H9 (cell line): ENCODE data around the gene CHMP6. TPM values are rescaled to one million over a fixed set of nuclear protein-coding genes. Genes with fewer than 3 reads are reported as not detected.

ENCODE experiments used
- DNase-seq: peaks from one replicate; pipeline ENCODE4 v3.0.0-alpha.2; 2017
- H2AFZ ChIP-seq: one replicate; pipeline ENCODE4 v1.6.1; 2013; ENCODE audit warnings: mild to moderate bottlenecking, low read length, control low read depth, moderate library complexity
- H2AK5ac ChIP-seq: 2 replicates; pipeline ENCODE4 v1.6.1; 2013; ENCODE audit warnings: low read length, control low read depth, mixed read lengths; ENCODE audit not compliant: insufficient read length
- H2BK120ac ChIP-seq: one replicate; pipeline ENCODE4 v1.6.1; 2013; ENCODE audit warnings: low read depth, mild to moderate bottlenecking, low read length, control low read depth, inconsistent platforms; ENCODE audit not compliant: poor library complexity, severe bottlenecking
- H2BK12ac ChIP-seq: 2 replicates; pipeline ENCODE4 v1.6.1; 2013; ENCODE audit warnings: low read length, control low read depth, mixed read lengths, low read depth; ENCODE audit not compliant: insufficient read length
- H2BK15ac ChIP-seq: 2 replicates; pipeline ENCODE4 v1.6.1; 2013; ENCODE audit warnings: low read depth, low read length, control low read depth
- H2BK20ac ChIP-seq: one replicate; pipeline ENCODE4 v1.6.1; 2013; ENCODE audit warnings: low read depth, mild to moderate bottlenecking, low read length, control low read depth, inconsistent platforms; ENCODE audit not compliant: poor library complexity, severe bottlenecking
- H2BK5ac ChIP-seq: 2 replicates; pipeline ENCODE4 v1.6.1; 2013; ENCODE audit warnings: low read length, control low read depth, mixed read lengths; ENCODE audit not compliant: insufficient read length
- H3K14ac ChIP-seq: 2 replicates; pipeline ENCODE4 v1.6.1; 2013; ENCODE audit warnings: low read length, control low read depth; ENCODE audit not compliant: insufficient read depth
- H3K18ac ChIP-seq: 2 replicates; pipeline ENCODE4 v1.6.1; 2013; ENCODE audit warnings: low read depth, mild to moderate bottlenecking, mixed read lengths, low read length, control low read depth; ENCODE audit not compliant: insufficient read length
- H3K23ac ChIP-seq: 2 replicates; pipeline ENCODE4 v1.6.1; 2013; ENCODE audit warnings: low read length, control low read depth, mixed read lengths, low read depth; ENCODE audit not compliant: insufficient read length
- H3K23me2 ChIP-seq: 2 replicates; pipeline ENCODE4 v1.6.1; 2013; ENCODE audit warnings: low read depth, mild to moderate bottlenecking, mixed read lengths, low read length, control low read depth; ENCODE audit not compliant: insufficient read length, poor library complexity, severe bottlenecking
- H3K27ac ChIP-seq: 2 replicates; pipeline ENCODE4 v1.5.1; 2013; ENCODE audit warnings: low read length, control low read depth, mixed read lengths, low read depth; ENCODE audit not compliant: insufficient read length
- H3K27me3 ChIP-seq: 2 replicates; pipeline ENCODE4 v1.6.1; 2013; ENCODE audit warnings: low read length, control low read depth, inconsistent platforms; ENCODE audit not compliant: insufficient read depth
- H3K4ac ChIP-seq: 2 replicates; pipeline ENCODE4 v1.6.1; 2013; ENCODE audit warnings: low read depth, mild to moderate bottlenecking, control low read depth, inconsistent platforms, low read length, moderate library complexity
- H3K4me1 ChIP-seq: 2 replicates; pipeline ENCODE4 v1.6.1; 2013; ENCODE audit warnings: low read length, control low read depth, inconsistent platforms; ENCODE audit not compliant: insufficient read depth
- H3K4me2 ChIP-seq: 2 replicates; pipeline ENCODE4 v1.6.1; 2013; ENCODE audit warnings: low read length, control low read depth, mixed read lengths; ENCODE audit not compliant: insufficient read length, insufficient read depth
- H3K56ac ChIP-seq: 2 replicates; pipeline ENCODE4 v1.6.1; 2013; ENCODE audit warnings: low read depth, mild to moderate bottlenecking, mixed read lengths, low read length, control low read depth; ENCODE audit not compliant: insufficient read length
- H3K79me1 ChIP-seq: 2 replicates; pipeline ENCODE4 v1.6.1; 2013; ENCODE audit warnings: low read depth, mild to moderate bottlenecking, moderate library complexity, low read length, control low read depth, inconsistent platforms; ENCODE audit not compliant: insufficient read depth, poor library complexity, severe bottlenecking
- H3K79me2 ChIP-seq: 2 replicates; pipeline ENCODE4 v1.6.1; 2013; ENCODE audit warnings: low read length, control low read depth, inconsistent platforms; ENCODE audit not compliant: insufficient read depth
- H3K9ac ChIP-seq: 2 replicates; pipeline ENCODE4 v1.6.1; 2013; ENCODE audit warnings: low read length, control low read depth, mixed read lengths; ENCODE audit not compliant: insufficient read length; ENCODE audit errors: extremely low read depth
- H3K9me3 ChIP-seq: one replicate; pipeline ENCODE4 v1.6.1; 2013; ENCODE audit warnings: low read depth, low read length, inconsistent platforms; ENCODE audit not compliant: control insufficient read depth
- H3T11ph ChIP-seq: one replicate; pipeline ENCODE4 v1.6.1; 2013; ENCODE audit warnings: mild to moderate bottlenecking, low read length, control low read depth, inconsistent platforms
- H4K20me1 ChIP-seq: one replicate; pipeline ENCODE4 v1.6.1; 2013; ENCODE audit not compliant: control insufficient read depth, insufficient read length, insufficient read depth
- H4K5ac ChIP-seq: 2 replicates; pipeline ENCODE4 v1.6.1; 2013; ENCODE audit warnings: low read depth, mild to moderate bottlenecking, mixed read lengths, low read length, control low read depth; ENCODE audit not compliant: insufficient read length
- H4K8ac ChIP-seq: replicated peaks from 2 replicates; pipeline ENCODE4 v1.6.1; 2013; ENCODE audit warnings: low read length, control low read depth, mixed read lengths, low read depth; ENCODE audit not compliant: insufficient read length
- H4K91ac ChIP-seq: 2 replicates; pipeline ENCODE4 v1.6.1; 2013; ENCODE audit warnings: low read depth, mild to moderate bottlenecking, moderate library complexity, mixed read lengths, low read length, control low read depth; ENCODE audit not compliant: insufficient read length
- H3K27ac Mint-ChIP-seq, 3 experiments: 2 replicates in 2 of 3; 3 replicates in 1 of 3; pipeline ENCODE4 v1.8.0; 2020 to 2021; ENCODE audit warnings: mixed read lengths in 3 of 3, mild to moderate bottlenecking in 1 of 3, moderate library complexity in 1 of 3
- H3K27me3 Mint-ChIP-seq: 2 replicates; pipeline ENCODE4 v1.8.0; 2021; ENCODE audit warnings: low read depth, mild to moderate bottlenecking, moderate library complexity, mixed read lengths
- H3K36me3 Mint-ChIP-seq, 3 experiments: 2 replicates in 2 of 3; 3 replicates in 1 of 3; pipeline ENCODE4 v1.8.0; 2020 to 2021; ENCODE audit warnings: low read depth in 3 of 3, mixed read lengths in 3 of 3; ENCODE audit not compliant: insufficient read depth in 1 of 3
- H3K4me1 Mint-ChIP-seq, 2 experiments: 2 replicates each; pipeline ENCODE4 v1.8.0; 2020; ENCODE audit warnings: mixed read lengths in 2 of 2
- H3K4me3 Mint-ChIP-seq, 2 experiments: 2 replicates in 1 of 2; 3 replicates in 1 of 2; pipeline ENCODE4 v1.8.0; 2020 to 2021; ENCODE audit warnings: mild to moderate bottlenecking in 2 of 2, mixed read lengths in 2 of 2, moderate library complexity in 1 of 2
- H3K9me3 Mint-ChIP-seq, 2 experiments: 2 replicates in 1 of 2; 3 replicates in 1 of 2; pipeline ENCODE4 v1.8.0; 2020; ENCODE audit warnings: mild to moderate bottlenecking in 2 of 2, mixed read lengths in 2 of 2, moderate library complexity in 1 of 2
- CTCF ChIP-seq: fragments of 200-600 bp; sonication (generic); conservative IDR thresholded peaks from 3 replicates; pipeline ENCODE4 v1.8.0; 2021; ENCODE audit warnings: antibody characterized with exemption, mild to moderate bottlenecking
- WGBS: extraction: QIAGEN DNeasy Blood & Tissue Kit; methylation state at CpG from one replicate; pipeline ENCODE4 v1.1.7; 2013; ENCODE audit warnings: missing lambda C conversion rate, low lambda C conversion rate, mixed read lengths; ENCODE audit not compliant: insufficient read length; ENCODE audit errors: extremely low coverage; 5-methylcytosine and 5-hydroxymethylcytosine counted together
- total RNA-seq: library from RNA; stranded (reverse); gene quantifications from 2 replicates; pipeline ENCODE4 v1.2.1, GENCODE V29; 2021

The CHMP6 gene
- total RNA-seq, 1 experiment from 2014 or later, result 23.4 TPM

DNA sequence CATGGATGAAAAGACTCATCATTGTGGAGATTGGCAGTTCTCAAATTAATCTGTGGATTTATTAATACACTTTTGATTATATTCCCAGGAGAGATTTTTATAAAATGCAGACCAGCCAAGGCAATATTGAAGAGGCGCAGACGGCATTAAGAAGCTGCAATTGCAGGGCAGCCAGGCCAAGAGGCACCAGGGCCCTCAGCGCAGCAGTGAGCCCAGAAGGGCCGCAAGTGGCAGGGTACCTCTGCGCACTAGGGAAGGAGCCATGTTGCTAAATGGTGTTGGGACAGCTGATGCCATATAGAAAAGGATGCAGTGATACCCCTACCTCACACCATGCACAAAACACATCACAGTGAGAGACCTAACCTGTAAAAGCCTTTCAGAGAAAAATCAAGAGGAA is 36.6 kb upstream of the CHMP6 start:
- H3T11ph ChIP-seq, result no peak overlapping the region
- Mint-ChIP-seq H3K27me3 (peaks cover 1% of the 10 kb centered on the region; the same call in 1 of the 2 replicates), H3K9me3 (no peaks in the 10 kb centered on the region), H3K4me1 (peaks cover 8 to 12% of the 10 kb centered on the region in 2 experiments; a peak in 3 of 4 replicates), H3K4me3 (no peak overlapping the region), H3K27ac (no peak overlapping the region), H3K36me3 (peaks cover 0 to 6% (median 0%) of the 10 kb centered on the region in 3 experiments; a peak in 3 of 7 replicates)
- H3K56ac ChIP-seq, result no peak overlapping the region
- H2BK12ac ChIP-seq, result no peak overlapping the region
- H3K4ac ChIP-seq, result no peak overlapping the region
- H2BK5ac ChIP-seq, result no peak overlapping the region
- H2BK15ac ChIP-seq, result no peak overlapping the region
- no peak overlapping the region for H2BK120ac ChIP-seq
- no peaks in the 10 kb centered on the region for H3K9me3 ChIP-seq
- H4K91ac ChIP-seq, result no peak overlapping the region
- no peak overlapping the region for H4K5ac ChIP-seq
- H3K27ac ChIP-seq, result no peak overlapping the region
- H3K14ac ChIP-seq, result no peak overlapping the region
- H3K4me1 ChIP-seq, result no peaks in the 10 kb centered on the region
- no peaks in the 10 kb centered on the region for H4K20me1 ChIP-seq
- no peak for DNase-seq
- H2BK20ac ChIP-seq, result no peak overlapping the region
- no peak overlapping the region for H2AFZ ChIP-seq
- H3K27me3 ChIP-seq, result no peaks in the 10 kb centered on the region
- no peak overlapping the region for H4K8ac ChIP-seq
- no peak for TF ChIP-seq CTCF
- no peak overlapping the region for H2AK5ac ChIP-seq
- H3K79me2 ChIP-seq, result no peaks in the 10 kb centered on the region
- no peak overlapping the region for H3K9ac ChIP-seq
- H3K23ac ChIP-seq, result no peak overlapping the region
- H3K23me2 ChIP-seq, result no peaks in the 10 kb centered on the region
- no peaks in the 10 kb centered on the region for H3K79me1 ChIP-seq
- no peak overlapping the region for H3K18ac ChIP-seq
- no peak overlapping the region for H3K4me2 ChIP-seq
- no CpG with 5 or more reads among the region's 5 CpGs for WGBS
